OCI-LY7 (cell line): Measurements from ENCODE around the gene GSX2. TPM values are rescaled to one million over a fixed set of nuclear protein-coding genes. Genes with fewer than 3 reads are reported as not detected.

ENCODE experiments used
- BruUV-seq: library from RNA; stranded (reverse); fragments of 400-500 nt; replicated peaks from 2 replicates; lab custom pipeline; 2021; lab: Mats Ljungman, UMichigan
- CTCF ChIA-PET: fragments of 300-600 bp; sonication (Branson Sonifier 250); formaldehyde crosslinking; loops from one replicate; lab custom pipeline; 2022; ENCODE audit warnings: antibody characterized with exemption; ENCODE audit not compliant: unreplicated experiment; lab: Charles Lee
- POLR2A ChIA-PET: fragments of 300-600 bp; sonication (Branson Sonifier 250); formaldehyde crosslinking; loops from one replicate; lab custom pipeline; 2022; ENCODE audit warnings: antibody characterized with exemption; lab: Charles Lee
- DNase-seq: peaks from one replicate; pipeline ENCODE4 v3.0.0-alpha.2; 2015; ENCODE audit warnings: low spot score
- H2AFZ ChIP-seq: fragments of 200-600 bp; sonication (generic), shearing (Covaris generic); 2 replicates; pipeline ENCODE4 v1.6.1; 2014; ENCODE audit warnings: mild to moderate bottlenecking, antibody characterized with exemption, low read length, moderate library complexity
- H3K27ac ChIP-seq: fragments of 200-600 bp; sonication (generic); 2 replicates; pipeline ENCODE4 v1.5.1; 2014; ENCODE audit warnings: mixed run types, low read depth, mild to moderate bottlenecking, moderate library complexity, low read length, inconsistent platforms; ENCODE audit not compliant: poor library complexity, severe bottlenecking
- H3K36me3 ChIP-seq: fragments of 200-600 bp; sonication (generic); 2 replicates; pipeline ENCODE4 v1.6.1; 2014; ENCODE audit warnings: mild to moderate bottlenecking, antibody characterized with exemption, low read length, moderate library complexity, mixed read lengths; ENCODE audit not compliant: insufficient read depth
- H3K4me1 ChIP-seq: fragments of 200-600 bp; sonication (generic); 2 replicates; pipeline ENCODE4 v1.5.1; 2014; ENCODE audit warnings: mild to moderate bottlenecking, low read length; ENCODE audit not compliant: insufficient read depth, poor library complexity, severe bottlenecking
- H3K4me2 ChIP-seq: fragments of 200-600 bp; sonication (generic); 2 replicates; pipeline ENCODE4 v1.6.1; 2014; ENCODE audit warnings: mild to moderate bottlenecking, low read length
- H3K4me3 ChIP-seq: fragments of 200-600 bp; sonication (generic); 2 replicates; pipeline ENCODE4 v1.5.1; 2014; ENCODE audit warnings: mild to moderate bottlenecking, low read depth, low read length; ENCODE audit not compliant: poor library complexity, severe bottlenecking
- H3K79me2 ChIP-seq: fragments of 200-600 bp; sonication (generic); 2 replicates; pipeline ENCODE4 v1.6.1; 2016; ENCODE audit warnings: low read depth, mild to moderate bottlenecking, low read length, moderate library complexity, mixed read lengths; ENCODE audit not compliant: insufficient read depth
- H3K9me2 ChIP-seq: fragments of 200-600 bp; sonication (generic); 2 replicates; pipeline ENCODE4 v1.6.1; 2016; ENCODE audit warnings: mild to moderate bottlenecking, low read length, mixed read lengths; ENCODE audit not compliant: insufficient read depth
- H3K9me3 ChIP-seq: fragments of 200-600 bp; sonication (generic); 2 replicates; pipeline ENCODE4 v1.6.1; 2014; ENCODE audit warnings: mild to moderate bottlenecking, mixed run types, low read length, mixed read lengths
- H4K20me1 ChIP-seq: fragments of 200-600 bp; sonication (generic); 2 replicates; pipeline ENCODE4 v1.6.1; 2014; ENCODE audit warnings: mild to moderate bottlenecking, antibody characterized with exemption, low read length, moderate library complexity, mixed read lengths; ENCODE audit not compliant: insufficient read depth
- CTCF ChIP-seq: fragments of 200-600 bp; sonication (generic); conservative IDR thresholded peaks from 2 replicates; pipeline ENCODE4 v1.5.1; 2014; ENCODE audit warnings: mild to moderate bottlenecking, antibody characterized with exemption, low read length, moderate library complexity, mixed read lengths
- EZH2phosphoT487 ChIP-seq: fragments of 200-600 bp; sonication (generic); IDR thresholded peaks from 2 replicates; pipeline ENCODE4 v1.6.1; 2018; ENCODE audit warnings: low read depth, borderline replicate concordance, mild to moderate bottlenecking, mixed run types, antibody characterized with exemption, low read length, moderate library complexity, mixed read lengths
- intact Hi-C: fragments of 100-400 bp; cut with micrococcal nuclease; formaldehyde crosslinking; loops from one replicate; pipeline ENCODE4 v1.10.0; 2022; ENCODE audit not compliant: unreplicated experiment
- total RNA-seq, 2 experiments: library from RNA; depleted of rRNA in 1 of 2; stranded (reverse); fragments of >200 nt in 1 of 2; shearing (Covaris generic) in 1 of 2; gene quantifications; 2 replicates each; pipeline ENCODE4 v1.2.3, GENCODE V29; 2014 to 2022

Gene GSX2
- total RNA-seq, 2 experiments from 2014 or later: not detected

- Histone ChIP-seq H3K79me2 (no peaks in the 10 kb centered on the region), H4K20me1 (no peaks in the 10 kb centered on the region), H3K36me3 (no peaks in the 10 kb centered on the region), H2AFZ (no peak overlapping the region), H3K27ac (no peak overlapping the region), H3K9me3 (no peaks in the 10 kb centered on the region), H3K4me2 (no peak overlapping the region), H3K4me3 (no peak overlapping the region), H3K4me1 (no peaks in the 10 kb centered on the region), H3K9me2 (no peaks in the 10 kb centered on the region)
- POLR2A ChIA-PET: no interaction called here
- intact Hi-C loops: no loop called here
- no TSS peak for BruUV-seq
- TF ChIP-seq CTCF (no peak), EZH2phosphoT487 (no peak)
- no peak for DNase-seq
- CTCF ChIA-PET: no interaction called here
These were observed 17.8 kb upstream of the GSX2 start for GRCh38 chr4:54082168-54082567.

DNA sequence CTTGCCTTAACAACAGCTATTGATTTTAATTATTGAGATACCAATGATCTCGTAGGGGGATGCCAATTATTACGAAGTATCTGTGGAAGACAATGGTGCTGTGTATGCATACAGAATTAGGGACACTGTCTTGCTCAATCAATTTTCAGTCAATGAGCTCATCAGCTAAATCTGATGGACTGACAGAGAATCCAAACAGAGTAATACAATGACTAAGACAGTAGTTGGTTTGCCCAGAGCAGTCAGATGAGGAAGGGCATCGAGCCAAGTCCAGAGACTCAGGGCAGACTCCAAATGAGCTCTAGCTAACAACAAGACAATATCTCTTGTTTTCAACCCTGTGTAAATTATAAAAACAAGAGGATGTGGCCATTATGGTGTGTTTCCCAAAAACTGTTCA, 14.7 kb upstream of the GSX2 start:
- Histone ChIP-seq H3K9me2 (no peaks in the 10 kb centered on the region), H3K4me3 (no peak overlapping the region), H3K9me3 (no peaks in the 10 kb centered on the region), H3K4me1 (no peaks in the 10 kb centered on the region), H4K20me1 (no peaks in the 10 kb centered on the region), H3K79me2 (no peaks in the 10 kb centered on the region), H3K4me2 (no peak overlapping the region), H3K36me3 (no peaks in the 10 kb centered on the region), H2AFZ (no peak overlapping the region), H3K27ac (no peak overlapping the region)
- no peak for DNase-seq
- TF ChIP-seq CTCF: no peak
- TF ChIP-seq EZH2phosphoT487: no peak
- ChIA-PET CTCF (interaction anchor here (0.7 kb wide), 1 partner anchor 13 kb away, joined by 3 read pairs; no protein-coding TSS in a partner anchor), POLR2A (interaction anchor here (0.7 to 3.1 kb wide), 7 partner anchors 10 to 1030 kb away, joined by 3 to 20 read pairs (median 3); no protein-coding TSS in a partner anchor)
- intact Hi-C loops: no loop called here
- BruUV-seq: no TSS peak

DNA sequence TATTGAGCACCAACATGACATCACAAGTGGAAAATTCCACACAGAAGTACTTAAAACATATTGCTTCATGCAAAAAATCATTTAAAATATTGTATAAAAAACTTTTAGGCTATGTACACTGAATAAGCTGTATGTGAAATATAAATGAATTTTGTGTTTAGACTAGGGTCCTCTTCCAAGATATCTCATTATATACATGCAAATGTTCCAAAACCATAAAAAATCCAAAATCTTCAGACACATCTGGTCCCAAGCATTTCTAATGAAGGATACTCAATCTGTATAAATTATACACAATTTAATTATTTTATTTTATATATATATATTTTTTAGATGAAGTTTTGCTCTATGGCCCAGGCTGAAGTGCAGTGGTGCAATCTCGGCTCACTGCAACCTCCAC, 10.1 kb upstream of the GSX2 start:
- DNase-seq: no peak
- TF ChIP-seq CTCF (no peak), EZH2phosphoT487 (no peak)
- intact Hi-C loops: no loop called here
- no peaks in the 10 kb centered on the region for H4K20me1 ChIP-seq
- POLR2A ChIA-PET: interaction anchor here (1.2 kb wide), 1 partner anchor 10 kb away, joined by 5 read pairs; the partner anchor contains the start of gene GSX2
- no TSS peak for BruUV-seq
- H3K9me2 ChIP-seq: no peaks in the 10 kb centered on the region
- no peak overlapping the region for H3K4me2 ChIP-seq
- no peak overlapping the region for H3K27ac ChIP-seq
- H2AFZ ChIP-seq: no peak overlapping the region
- H3K9me3 ChIP-seq: no peaks in the 10 kb centered on the region
- H3K79me2 ChIP-seq: no peaks in the 10 kb centered on the region
- H3K4me3 ChIP-seq: no peak overlapping the region
- CTCF ChIA-PET: no interaction called here
- H3K4me1 ChIP-seq: peaks cover 28% of the 10 kb centered on the region
- H3K36me3 ChIP-seq: no peaks in the 10 kb centered on the region
